Measurements from ENCODE around the gene MGAT5B.

The MGAT5B gene

GRCh38 chr17:76868176-76868668 lies at the start of gene MGAT5B:
Gene MGAT5B (plus strand): TSS chr17:76868404. CDS start chr17:76869030, 626 bp downstream.
- peak; percentile 41 for TF ChIP-seq CTCF (IDR thresholded peaks at IDR 0.05; ENCODE audit: low read depth, low read length)
- DNase-seq (ENCODE audit: extremely low read depth, low read depth), result peak; percentile 46

- no peak for DNase-seq (ENCODE audit: extremely low read depth, low read depth)
- no peak for TF ChIP-seq CTCF (IDR thresholded peaks at IDR 0.05; ENCODE audit: low read depth, low read length)
Observed at GRCh38 chr17:76820039-76820438, 48.2 kb upstream of the MGAT5B start.

- DNase-seq (ENCODE audit: extremely low read depth, low read depth), result no peak
- TF ChIP-seq CTCF (IDR thresholded peaks at IDR 0.05; ENCODE audit: low read depth, low read length), result no peak
Observed at GRCh38 chr17:76820561-76820960, 47.6 kb upstream of the MGAT5B start.

- no peak for DNase-seq (ENCODE audit: extremely low read depth, low read depth)
- no peak for TF ChIP-seq CTCF (IDR thresholded peaks at IDR 0.05; ENCODE audit: low read depth, low read length)
Observed at GRCh38 chr17:76822184-76822778, 45.9 kb upstream of the MGAT5B start.

- no peak for DNase-seq (ENCODE audit: extremely low read depth, low read depth)
- no peak for TF ChIP-seq CTCF (IDR thresholded peaks at IDR 0.05; ENCODE audit: low read depth, low read length)
Observed at GRCh38 chr17:76824093-76824492, 44.1 kb upstream of the MGAT5B start.

- no peak for TF ChIP-seq CTCF (IDR thresholded peaks at IDR 0.05; ENCODE audit: low read depth, low read length)
- DNase-seq (ENCODE audit: extremely low read depth, low read depth), result no peak
Observed at GRCh38 chr17:76826330-76827068, 41.7 kb upstream of the MGAT5B start.

- TF ChIP-seq CTCF (IDR thresholded peaks at IDR 0.05; ENCODE audit: low read depth, low read length), result no peak
- DNase-seq (ENCODE audit: extremely low read depth, low read depth), result no peak
Observed at GRCh38 chr17:76827736-76828135, 40.5 kb upstream of the MGAT5B start.

Data from AG09319 (cell line).